ENCODE measurements around the gene HRCT1. TPM values are rescaled to one million over a fixed set of nuclear protein-coding genes. Genes with fewer than 3 reads are reported as not detected.
A peak's percentile ranks its signal among the peaks of the same experiment; 100 is the strongest.

The HRCT1 gene
- polyA plus RNA-seq, 3 donors from 2014 or later: not detected

DNA sequence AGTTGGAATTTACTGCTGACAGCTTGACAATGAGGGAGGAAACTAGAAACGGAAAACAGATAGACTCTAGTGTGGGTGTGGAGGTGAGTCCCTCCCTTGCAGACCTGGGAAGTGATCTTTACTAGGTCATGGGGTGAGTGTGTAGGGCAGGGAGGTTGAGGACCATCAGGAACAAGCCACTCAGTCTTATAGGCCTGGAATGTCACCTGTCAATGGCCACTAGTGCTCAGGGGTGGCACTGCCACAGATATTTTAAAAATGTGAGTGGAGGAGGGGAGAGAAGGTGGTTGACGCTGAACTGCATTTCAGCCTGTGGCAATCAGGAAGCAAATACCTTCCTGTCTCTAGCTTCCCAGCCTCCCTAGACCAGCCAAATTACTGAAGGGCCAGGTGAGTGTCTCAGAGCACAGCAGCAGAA, 42.9 kb downstream of the HRCT1 start:
- Mint-ChIP-seq H3K9me3 (peaks cover 0 to 2% (median 0%) of the 10 kb centered on the region in 6 donors), H3K36me3 (no peaks in the 10 kb centered on the region), H3K4me1 (peaks cover 0 to 8% of the 10 kb centered on the region in 2 donors), H3K27me3 (ENCODE audit: low read depth in 3 of 3) (peaks cover 0 to 10% (median 5%) of the 10 kb centered on the region in 3 donors), H3K4me3 (no peak overlapping the region), H3K27ac (no peak overlapping the region)
- no peak for DNase-seq

DNA sequence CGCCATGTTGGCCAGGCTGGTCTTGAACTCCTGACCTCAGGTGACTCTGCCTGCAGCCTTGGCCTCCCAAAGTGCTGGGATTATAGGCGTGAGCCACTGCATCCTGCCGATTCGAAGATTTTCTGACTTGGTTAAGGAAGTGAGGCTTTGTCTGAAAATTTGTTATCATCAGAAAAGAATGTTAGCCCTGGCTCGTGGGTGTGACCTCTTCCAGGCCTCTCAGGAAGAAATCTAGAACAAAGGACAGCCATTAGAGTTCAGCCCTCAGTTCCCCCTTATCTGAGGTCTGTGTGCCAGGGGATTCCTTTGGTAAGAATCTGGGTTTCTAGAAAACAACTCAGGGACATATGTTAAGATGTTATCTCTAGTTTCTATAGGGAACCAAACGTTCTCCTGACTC, 45.7 kb downstream of the HRCT1 start:
- peaks cover 0 to 2% (median 0%) of the 10 kb centered on the region in 6 donors for H3K9me3 Mint-ChIP-seq
- no peak for DNase-seq
- H3K4me1 Mint-ChIP-seq: no peaks in the 10 kb centered on the region
- no peak overlapping the region for H3K4me3 Mint-ChIP-seq
- H3K27ac Mint-ChIP-seq: no peak overlapping the region
- no peaks in the 10 kb centered on the region for H3K36me3 Mint-ChIP-seq
- peaks cover 0 to 5% (median 2%) of the 10 kb centered on the region in 3 donors for H3K27me3 Mint-ChIP-seq (ENCODE audit: low read depth in 3 of 3)

DNA sequence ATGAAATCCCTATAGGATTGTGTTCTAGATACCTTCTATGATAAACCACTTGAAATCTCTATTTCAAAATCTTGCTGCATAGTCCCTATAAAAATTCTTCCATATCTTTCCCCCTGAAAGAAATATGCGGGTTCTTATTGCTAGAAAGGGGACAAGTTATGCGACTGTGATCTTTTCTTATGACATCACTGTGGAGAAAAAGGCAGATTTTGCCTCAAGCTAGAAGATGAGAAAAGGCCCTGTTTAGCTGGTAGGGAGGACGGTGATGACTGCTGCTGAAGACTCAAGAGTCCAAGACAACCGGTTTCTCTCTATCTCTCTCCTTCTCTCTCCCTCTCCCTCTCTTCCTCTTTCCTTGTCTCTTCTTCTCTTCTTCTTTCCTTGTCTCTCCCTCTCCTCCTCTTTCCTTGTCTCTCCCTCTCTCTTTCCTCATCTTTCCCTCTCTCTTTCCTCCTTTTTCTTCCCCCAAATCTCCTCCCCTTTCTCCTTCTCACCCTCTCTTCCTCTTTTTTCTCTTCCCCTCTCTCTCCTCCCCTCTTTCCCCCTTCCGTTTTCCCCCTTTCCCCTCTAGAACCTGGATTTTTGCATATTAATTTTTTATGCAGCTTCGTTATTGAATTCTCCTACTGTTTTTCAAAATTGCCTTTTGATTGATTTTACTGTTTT, 46.7 kb downstream of the HRCT1 start:
- Mint-ChIP-seq H3K36me3 (no peaks in the 10 kb centered on the region), H3K27me3 (ENCODE audit: low read depth in 3 of 3) (peaks cover 1 to 8% (median 2%) of the 10 kb centered on the region in 3 donors), H3K4me3 (no peak overlapping the region), H3K9me3 (peaks cover 0 to 2% (median 0%) of the 10 kb centered on the region in 6 donors), H3K27ac (no peak overlapping the region), H3K4me1 (no peaks in the 10 kb centered on the region)
- no peak for DNase-seq

DNA sequence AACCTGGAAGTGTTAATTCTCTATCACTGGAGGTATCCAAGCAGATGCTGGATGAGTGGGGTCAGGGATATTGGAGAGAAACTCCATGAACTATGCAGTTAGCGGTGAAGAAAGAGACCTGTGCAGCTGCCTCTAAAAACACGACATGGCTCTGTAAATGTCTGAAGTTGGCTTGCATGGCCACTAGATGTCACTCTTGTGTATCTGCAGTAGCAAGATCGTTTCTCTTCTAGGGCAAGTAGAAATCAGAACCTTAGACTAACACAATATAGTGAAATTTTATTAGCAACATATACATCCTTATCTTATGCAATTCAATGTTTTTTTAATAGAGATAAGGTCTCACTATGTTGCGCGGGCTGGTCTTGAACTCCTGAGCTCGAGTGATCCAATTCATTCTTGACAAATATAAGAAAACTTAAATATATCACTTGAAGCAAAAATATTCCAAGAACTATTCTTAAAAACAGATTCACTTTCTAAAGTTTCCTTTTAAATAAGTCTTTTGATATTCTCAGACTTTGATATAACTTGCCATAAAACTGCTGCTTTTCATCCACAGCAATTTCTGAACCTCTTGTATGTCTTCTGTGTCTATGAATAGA, 49.0 kb downstream of the HRCT1 start:
- H3K27ac Mint-ChIP-seq: no peak overlapping the region
- no peaks in the 10 kb centered on the region for H3K36me3 Mint-ChIP-seq
- H3K4me1 Mint-ChIP-seq: no peaks in the 10 kb centered on the region
- peaks cover 1 to 12% (median 2%) of the 10 kb centered on the region in 3 donors for H3K27me3 Mint-ChIP-seq (ENCODE audit: low read depth in 3 of 3)
- no peak overlapping the region for H3K4me3 Mint-ChIP-seq
- peak; percentile 28 to 46 (median 46) for DNase-seq
- peaks cover 0 to 2% (median 0%) of the 10 kb centered on the region in 6 donors for H3K9me3 Mint-ChIP-seq

DNA sequence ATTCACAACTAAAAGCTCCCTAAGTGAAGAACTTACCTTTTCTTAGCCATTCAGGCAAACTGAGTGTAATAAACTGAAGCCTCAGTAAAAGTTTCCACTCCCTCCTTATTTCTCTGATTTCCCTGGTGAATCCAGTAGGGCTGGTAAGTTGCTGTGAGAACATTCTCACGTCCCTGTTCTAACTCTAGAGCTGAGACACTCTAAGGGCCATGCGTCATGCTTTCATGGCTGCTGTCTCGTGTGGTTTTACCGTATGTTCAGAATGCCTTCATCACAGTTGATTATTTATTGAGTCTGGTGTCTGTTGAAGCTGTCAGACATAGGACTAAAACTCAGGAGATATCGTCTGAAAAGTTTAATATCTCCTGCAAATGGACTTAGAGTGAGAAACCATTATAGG, 50.6 kb downstream of the HRCT1 start:
- no peak overlapping the region for H3K4me3 Mint-ChIP-seq
- H3K36me3 Mint-ChIP-seq: no peaks in the 10 kb centered on the region
- no peak overlapping the region for H3K27ac Mint-ChIP-seq
- H3K27me3 Mint-ChIP-seq (ENCODE audit: low read depth in 3 of 3): peaks cover 1 to 12% (median 1%) of the 10 kb centered on the region in 3 donors
- peaks cover 0 to 2% (median 0%) of the 10 kb centered on the region in 6 donors for H3K9me3 Mint-ChIP-seq
- no peak for DNase-seq
- no peaks in the 10 kb centered on the region for H3K4me1 Mint-ChIP-seq

Other genes with a start within 250 kb of the HRCT1 start
- gene RMRP, start 248.2 kb upstream of the HRCT1 start, polyA plus RNA-seq: 10 to 100 TPM in 1 of 3 donors, not detected in 2; 23.0 TPM
- 100 to 1,000 TPM; 101 to 106 (median 103) TPM for gene CCDC107, start 247.9 kb upstream of the HRCT1 start, polyA plus RNA-seq
- gene ARHGEF39, start 241.0 kb upstream of the HRCT1 start, polyA plus RNA-seq: 1 to 10 TPM in 2 of 3 donors, under 1 TPM in 1; 0.92 to 1.9 (median 1.1) TPM
- not detected for gene CA9, start 232.3 kb upstream of the HRCT1 start, polyA plus RNA-seq
- under 1 TPM in 1 of 3 donors, not detected in 2; 0.28 TPM for gene TPM2, start 216.3 kb upstream of the HRCT1 start, polyA plus RNA-seq
- 100 to 1,000 TPM in 1 of 3 donors, 10 to 100 TPM in 2; 21.4 to 260 (median 61.5) TPM for gene TLN1, start 174.0 kb upstream of the HRCT1 start, polyA plus RNA-seq
- 10 to 100 TPM; 47.8 to 59.3 (median 50.0) TPM for gene CREB3, start 173.5 kb upstream of the HRCT1 start, polyA plus RNA-seq
- 10 to 100 TPM; 20.3 to 43.3 (median 37.4) TPM for gene GBA2, start 157.0 kb upstream of the HRCT1 start, polyA plus RNA-seq
- gene RGP1, start 156.9 kb upstream of the HRCT1 start, polyA plus RNA-seq: 10 to 100 TPM in 1 of 3 donors, 1 to 10 TPM in 2; 5.4 to 10.6 (median 8.2) TPM
- gene MSMP, start 151.9 kb upstream of the HRCT1 start, polyA plus RNA-seq: 1 to 10 TPM in 1 of 3 donors, not detected in 2; 1.3 TPM
- under 1 TPM in 1 of 3 donors, not detected in 2; 0.46 TPM for gene NPR2, start 114.6 kb upstream of the HRCT1 start, polyA plus RNA-seq
- gene SPAG8, start 93.9 kb upstream of the HRCT1 start, polyA plus RNA-seq: 1 to 10 TPM in 1 of 3 donors, under 1 TPM in 1, not detected in 1; 0.43 to 2.1 TPM
- 100 to 1,000 TPM; 105 to 124 (median 122) TPM for gene HINT2, start 91.2 kb upstream of the HRCT1 start, polyA plus RNA-seq
- not detected for gene FAM221B, start 77.5 kb upstream of the HRCT1 start, polyA plus RNA-seq
- gene TMEM8B, start 77.0 kb upstream of the HRCT1 start, polyA plus RNA-seq: 1 to 10 TPM; 1.1 to 2.1 (median 1.6) TPM
- not detected for gene OR13J1, start 35.8 kb upstream of the HRCT1 start, polyA plus RNA-seq
- gene SPAAR, start 3.3 kb downstream of the HRCT1 start, polyA plus RNA-seq: not detected
- gene OR2S2, start 52.0 kb downstream of the HRCT1 start, polyA plus RNA-seq: not detected
- gene RECK, start 130.7 kb downstream of the HRCT1 start, polyA plus RNA-seq: 10 to 100 TPM in 2 of 3 donors, 1 to 10 TPM in 1; 7.8 to 14.4 (median 13.8) TPM
- gene GLIPR2, start 230.5 kb downstream of the HRCT1 start, polyA plus RNA-seq: 100 to 1,000 TPM; 327 to 486 (median 374) TPM

Data from immature natural killer cell (primary cell).